Thyroid gland (tissue), 4 donors: ENCODE measurements around the gene SMYD4.

Experiments used
- POLR2A ChIP-seq, 2 donors: fragments of 450-650 bp; IDR thresholded peaks; one replicate each; pipeline ENCODE4 v1.6.1; 2017; ENCODE audit warnings: antibody characterized with exemption in 2 of 2, mild to moderate bottlenecking in 2 of 2, moderate library complexity in 1 of 2
- TF ChIP-seq, protein P1 (sequence below), 6 experiments: fragments of 200-600 bp in 3 of 6; fragments of 450-650 bp in 3 of 6; sonication (generic) in 3 of 6; IDR thresholded peaks; one replicate each; pipeline ENCODE4 v1.5.1; 2016 to 2019; ENCODE audit warnings: antibody characterized with exemption in 6 of 6, mild to moderate bottlenecking in 2 of 6, inconsistent platforms in 1 of 6, moderate library complexity in 1 of 6

DNA sequence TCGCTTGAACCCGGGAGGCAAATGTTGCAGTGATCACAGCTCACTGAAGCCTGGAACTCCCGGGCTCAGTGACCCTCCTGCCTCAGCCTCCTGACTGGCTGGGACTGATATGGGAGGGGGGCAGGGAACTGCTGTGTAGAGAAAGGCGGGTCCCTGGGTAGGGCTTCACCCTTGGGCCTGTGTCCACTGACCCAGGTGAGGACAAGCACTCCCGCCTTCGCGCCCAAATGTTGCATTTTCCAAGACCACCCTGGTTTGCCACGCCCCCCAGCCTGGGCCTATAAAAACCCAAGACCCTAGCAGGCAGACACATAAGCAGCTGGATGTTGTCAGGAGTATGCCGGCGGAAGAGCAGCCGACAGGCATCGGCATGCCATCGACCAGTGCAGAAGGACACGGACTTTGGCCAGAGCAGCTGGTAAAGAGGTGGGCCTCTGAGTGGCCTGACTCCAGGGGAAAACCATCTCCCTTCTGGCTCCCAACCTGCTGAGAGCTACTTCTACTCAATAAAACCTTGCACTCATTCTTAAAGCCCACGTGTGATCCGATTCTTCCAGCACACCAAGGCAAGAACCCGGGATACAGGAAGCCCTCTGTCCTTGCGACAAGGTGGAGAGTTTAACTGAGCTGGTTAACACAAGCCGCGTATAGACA lies 19.1 kb downstream of the SMYD4 start:
- TF ChIP-seq, protein P1, sequence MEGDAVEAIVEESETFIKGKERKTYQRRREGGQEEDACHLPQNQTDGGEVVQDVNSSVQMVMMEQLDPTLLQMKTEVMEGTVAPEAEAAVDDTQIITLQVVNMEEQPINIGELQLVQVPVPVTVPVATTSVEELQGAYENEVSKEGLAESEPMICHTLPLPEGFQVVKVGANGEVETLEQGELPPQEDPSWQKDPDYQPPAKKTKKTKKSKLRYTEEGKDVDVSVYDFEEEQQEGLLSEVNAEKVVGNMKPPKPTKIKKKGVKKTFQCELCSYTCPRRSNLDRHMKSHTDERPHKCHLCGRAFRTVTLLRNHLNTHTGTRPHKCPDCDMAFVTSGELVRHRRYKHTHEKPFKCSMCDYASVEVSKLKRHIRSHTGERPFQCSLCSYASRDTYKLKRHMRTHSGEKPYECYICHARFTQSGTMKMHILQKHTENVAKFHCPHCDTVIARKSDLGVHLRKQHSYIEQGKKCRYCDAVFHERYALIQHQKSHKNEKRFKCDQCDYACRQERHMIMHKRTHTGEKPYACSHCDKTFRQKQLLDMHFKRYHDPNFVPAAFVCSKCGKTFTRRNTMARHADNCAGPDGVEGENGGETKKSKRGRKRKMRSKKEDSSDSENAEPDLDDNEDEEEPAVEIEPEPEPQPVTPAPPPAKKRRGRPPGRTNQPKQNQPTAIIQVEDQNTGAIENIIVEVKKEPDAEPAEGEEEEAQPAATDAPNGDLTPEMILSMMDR (IDR thresholded peaks at IDR 0.05), result no peak
- no peak for TF ChIP-seq POLR2A (IDR thresholded peaks at IDR 0.05)
